ENCODE data around the gene TTC27.

TTC27 gene

GRCh38 chr2:32671885-32672533 lies 44.2 kb downstream of the TTC27 start:
- no peak for DNase-seq

GRCh38 chr2:32678825-32679224 lies 51.0 kb downstream of the TTC27 start:
- no peak for DNase-seq

- no peak for DNase-seq
These were observed 53.1 kb downstream of the TTC27 start for GRCh38 chr2:32680942-32681341.

- DNase-seq = no peak
These were observed 55.8 kb downstream of the TTC27 start for GRCh38 chr2:32683520-32684086.

GRCh38 chr2:32688541-32688940 lies 60.7 kb downstream of the TTC27 start:
- DNase-seq = no peak

- DNase-seq = no peak
These were observed 63.8 kb downstream of the TTC27 start for GRCh38 chr2:32691678-32692077.

GRCh38 chr2:32696439-32696838 lies 68.6 kb downstream of the TTC27 start:
- DNase-seq = no peak

GRCh38 chr2:32697156-32697555 lies 69.3 kb downstream of the TTC27 start:
- no peak for DNase-seq

GRCh38 chr2:32699151-32699550 lies 71.3 kb downstream of the TTC27 start:
- no peak for DNase-seq

- no peak for DNase-seq
These were observed 74.0 kb downstream of the TTC27 start for GRCh38 chr2:32701806-32702205.

GRCh38 chr2:32702303-32703064 lies 74.6 kb downstream of the TTC27 start:
- no peak for DNase-seq

- no peak for DNase-seq
These were observed 79.1 kb downstream of the TTC27 start for GRCh38 chr2:32706815-32707579.

GRCh38 chr2:32711219-32711618 lies 83.4 kb downstream of the TTC27 start:
- DNase-seq = no peak

GRCh38 chr2:32711908-32712501 lies 84.2 kb downstream of the TTC27 start:
- DNase-seq = no peak

- DNase-seq = no peak
These were observed 85.0 kb downstream of the TTC27 start for GRCh38 chr2:32712870-32713269.

- no peak for DNase-seq
These were observed 86.7 kb downstream of the TTC27 start for GRCh38 chr2:32714521-32714920.

- DNase-seq = no peak
These were observed 87.6 kb downstream of the TTC27 start for GRCh38 chr2:32715391-32715841.

- no peak for DNase-seq
These were observed 88.1 kb downstream of the TTC27 start for GRCh38 chr2:32715981-32716380.

GRCh38 chr2:32716598-32716997 lies 88.7 kb downstream of the TTC27 start:
- DNase-seq = no peak

GRCh38 chr2:32718752-32719151 lies 90.9 kb downstream of the TTC27 start:
- no peak for DNase-seq

GRCh38 chr2:32719430-32719829 lies 91.6 kb downstream of the TTC27 start:
- no peak for DNase-seq

- no peak for DNase-seq
These were observed 92.3 kb downstream of the TTC27 start for GRCh38 chr2:32719933-32720716.

All from NCI-H1105 treated with DMSO at 0.1 percent for 48 hours (cell line).